GM23338 (cell line): ENCODE data around the gene KCNN3. TPM values are rescaled to one million over a fixed set of nuclear protein-coding genes. Genes with fewer than 3 reads are reported as not detected.
A peak's percentile ranks its signal among the peaks of the same experiment; 100 is the strongest.

Experiments used
- ATAC-seq: fragments of 200-7000 bp; cut with Tn5 transposase; 3 replicates; pipeline ENCODE4 v1.9.1; 2020
- DNase-seq: peaks from one replicate; pipeline ENCODE4 v3.0.0-alpha.2; 2015; ENCODE audit warnings: low spot score
- H2AFZ ChIP-seq: fragments of 200-600 bp; sonication (generic); 2 replicates; pipeline ENCODE4 v1.8.0; 2016; ENCODE audit warnings: antibody characterized with exemption, mild to moderate bottlenecking, moderate library complexity
- H3F3A ChIP-seq: fragments of 200-600 bp; sonication (generic); replicated peaks from 2 replicates; pipeline ENCODE4 v1.8.0; 2017; ENCODE audit warnings: antibody characterized with exemption, mixed run types, low read depth
- H3K27ac ChIP-seq: fragments of 200-600 bp; sonication (generic); 2 replicates; pipeline ENCODE4 v1.6.1; 2016; ENCODE audit warnings: low read depth
- H3K27me3 ChIP-seq: fragments of 200-600 bp; sonication (generic); 2 replicates; pipeline ENCODE4 v1.8.0; 2016; ENCODE audit warnings: mild to moderate bottlenecking, mixed run types, moderate library complexity; ENCODE audit not compliant: insufficient read depth
- H3K36me3 ChIP-seq: fragments of 200-600 bp; sonication (generic); 2 replicates; pipeline ENCODE4 v1.8.0; 2016; ENCODE audit warnings: mild to moderate bottlenecking; ENCODE audit not compliant: insufficient read depth
- H3K4me1 ChIP-seq: fragments of 200-600 bp; sonication (generic); 2 replicates; pipeline ENCODE4 v1.8.0; 2016; ENCODE audit warnings: mild to moderate bottlenecking, moderate library complexity; ENCODE audit not compliant: insufficient read depth
- H3K4me2 ChIP-seq: fragments of 200-600 bp; sonication (generic); 2 replicates; pipeline ENCODE4 v1.7.1; 2017; ENCODE audit warnings: mixed run types
- H3K4me3 ChIP-seq: fragments of 200-600 bp; sonication (generic); 2 replicates; pipeline ENCODE4 v1.6.1; 2016; ENCODE audit warnings: mixed run types
- H3K79me2 ChIP-seq: fragments of 200-600 bp; sonication (generic); replicated peaks from 2 replicates; pipeline ENCODE4 v1.8.0; 2017; ENCODE audit warnings: mild to moderate bottlenecking; ENCODE audit not compliant: insufficient read depth
- H3K9me2 ChIP-seq: fragments of 200-600 bp; sonication (generic); 2 replicates; pipeline ENCODE4 v1.8.0; 2017; ENCODE audit not compliant: insufficient read depth
- H4K20me1 ChIP-seq: fragments of 200-600 bp; sonication (generic); replicated peaks from 2 replicates; pipeline ENCODE4 v1.8.0; 2017; ENCODE audit warnings: mild to moderate bottlenecking; ENCODE audit not compliant: insufficient read depth
- H3K27ac Mint-ChIP-seq: 2 replicates; pipeline ENCODE4 v1.8.0; 2020; ENCODE audit warnings: inconsistent platforms, mild to moderate bottlenecking, moderate library complexity, mixed read lengths
- H3K27me3 Mint-ChIP-seq: 3 replicates; pipeline ENCODE4 v1.8.0; 2022; ENCODE audit warnings: low read depth, mild to moderate bottlenecking, moderate library complexity, mixed read lengths, inconsistent platforms; ENCODE audit not compliant: insufficient read depth, poor library complexity
- H3K36me3 Mint-ChIP-seq: 3 replicates; pipeline ENCODE4 v1.8.0; 2021; ENCODE audit warnings: low read depth, mild to moderate bottlenecking, inconsistent platforms, moderate library complexity, mixed read lengths
- H3K4me1 Mint-ChIP-seq: 3 replicates; pipeline ENCODE4 v1.8.0; 2020; ENCODE audit warnings: mild to moderate bottlenecking, inconsistent platforms, mixed read lengths
- H3K4me3 Mint-ChIP-seq: 3 replicates; pipeline ENCODE4 v1.8.0; 2021; ENCODE audit warnings: moderate library complexity, mild to moderate bottlenecking, inconsistent platforms, mixed read lengths
- H3K9me3 Mint-ChIP-seq: 3 replicates; pipeline ENCODE4 v1.8.0; 2020; ENCODE audit warnings: moderate library complexity, mild to moderate bottlenecking, inconsistent platforms, mixed read lengths
- CREB1 ChIP-seq: fragments of 250-450 bp; sonication (Bioruptor Pico); IDR thresholded peaks from 2 replicates; pipeline ENCODE4 v1.5.0; 2020; ENCODE audit warnings: low read depth, mild to moderate bottlenecking, moderate library complexity
- polyA plus RNA-seq: library from polyadenylated mRNA; unstranded; fragments of >200 nt; fragmentation: Nextera tagmentation; extraction: Ambion mirVana; gene quantifications from 2 replicates; pipeline ENCODE4 v1.2.1, GENCODE V29; 2016
- total RNA-seq: library from RNA; depleted of rRNA; stranded (reverse); fragments of >200 nt; shearing (Covaris generic); gene quantifications from 2 replicates; pipeline ENCODE4 v1.2.3, GENCODE V29; 2014
- TF ChIP-seq, protein P1 (sequence below): fragments of 250-450 bp; sonication (Bioruptor Pico); IDR thresholded peaks from 2 replicates; pipeline ENCODE4 v1.5.0; 2020; ENCODE audit warnings: mild to moderate bottlenecking, moderate library complexity
- TF ChIP-seq, protein P2 (sequence below): IDR thresholded peaks from one replicate; pipeline ENCODE4 v1.6.1; 2018; ENCODE audit warnings: antibody characterized with exemption; ENCODE audit not compliant: unreplicated experiment

KCNN3 gene
- total and polyA plus RNA-seq, 2 experiments from 2014 or later = 1.9 to 3.0 TPM

DNA sequence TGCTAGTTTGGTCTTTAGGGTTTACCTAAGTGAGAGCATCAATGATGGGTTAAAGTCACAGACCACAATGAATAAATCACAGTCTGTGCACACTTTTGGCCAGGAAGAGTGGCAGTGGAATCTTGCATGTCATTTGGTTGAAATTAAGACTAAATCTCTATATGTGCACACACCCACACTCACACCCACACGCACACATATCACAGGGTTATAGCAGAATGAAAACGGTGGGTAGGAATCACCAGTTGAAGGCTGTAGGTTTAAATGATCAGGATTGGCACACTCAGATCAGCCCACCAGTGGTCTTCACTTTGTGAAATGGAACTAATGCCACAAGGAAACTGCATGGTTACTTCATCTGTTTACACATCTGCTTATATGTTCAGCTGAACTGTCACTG, 164.5 kb downstream of the KCNN3 start (continued):
- TF ChIP-seq, protein P1, sequence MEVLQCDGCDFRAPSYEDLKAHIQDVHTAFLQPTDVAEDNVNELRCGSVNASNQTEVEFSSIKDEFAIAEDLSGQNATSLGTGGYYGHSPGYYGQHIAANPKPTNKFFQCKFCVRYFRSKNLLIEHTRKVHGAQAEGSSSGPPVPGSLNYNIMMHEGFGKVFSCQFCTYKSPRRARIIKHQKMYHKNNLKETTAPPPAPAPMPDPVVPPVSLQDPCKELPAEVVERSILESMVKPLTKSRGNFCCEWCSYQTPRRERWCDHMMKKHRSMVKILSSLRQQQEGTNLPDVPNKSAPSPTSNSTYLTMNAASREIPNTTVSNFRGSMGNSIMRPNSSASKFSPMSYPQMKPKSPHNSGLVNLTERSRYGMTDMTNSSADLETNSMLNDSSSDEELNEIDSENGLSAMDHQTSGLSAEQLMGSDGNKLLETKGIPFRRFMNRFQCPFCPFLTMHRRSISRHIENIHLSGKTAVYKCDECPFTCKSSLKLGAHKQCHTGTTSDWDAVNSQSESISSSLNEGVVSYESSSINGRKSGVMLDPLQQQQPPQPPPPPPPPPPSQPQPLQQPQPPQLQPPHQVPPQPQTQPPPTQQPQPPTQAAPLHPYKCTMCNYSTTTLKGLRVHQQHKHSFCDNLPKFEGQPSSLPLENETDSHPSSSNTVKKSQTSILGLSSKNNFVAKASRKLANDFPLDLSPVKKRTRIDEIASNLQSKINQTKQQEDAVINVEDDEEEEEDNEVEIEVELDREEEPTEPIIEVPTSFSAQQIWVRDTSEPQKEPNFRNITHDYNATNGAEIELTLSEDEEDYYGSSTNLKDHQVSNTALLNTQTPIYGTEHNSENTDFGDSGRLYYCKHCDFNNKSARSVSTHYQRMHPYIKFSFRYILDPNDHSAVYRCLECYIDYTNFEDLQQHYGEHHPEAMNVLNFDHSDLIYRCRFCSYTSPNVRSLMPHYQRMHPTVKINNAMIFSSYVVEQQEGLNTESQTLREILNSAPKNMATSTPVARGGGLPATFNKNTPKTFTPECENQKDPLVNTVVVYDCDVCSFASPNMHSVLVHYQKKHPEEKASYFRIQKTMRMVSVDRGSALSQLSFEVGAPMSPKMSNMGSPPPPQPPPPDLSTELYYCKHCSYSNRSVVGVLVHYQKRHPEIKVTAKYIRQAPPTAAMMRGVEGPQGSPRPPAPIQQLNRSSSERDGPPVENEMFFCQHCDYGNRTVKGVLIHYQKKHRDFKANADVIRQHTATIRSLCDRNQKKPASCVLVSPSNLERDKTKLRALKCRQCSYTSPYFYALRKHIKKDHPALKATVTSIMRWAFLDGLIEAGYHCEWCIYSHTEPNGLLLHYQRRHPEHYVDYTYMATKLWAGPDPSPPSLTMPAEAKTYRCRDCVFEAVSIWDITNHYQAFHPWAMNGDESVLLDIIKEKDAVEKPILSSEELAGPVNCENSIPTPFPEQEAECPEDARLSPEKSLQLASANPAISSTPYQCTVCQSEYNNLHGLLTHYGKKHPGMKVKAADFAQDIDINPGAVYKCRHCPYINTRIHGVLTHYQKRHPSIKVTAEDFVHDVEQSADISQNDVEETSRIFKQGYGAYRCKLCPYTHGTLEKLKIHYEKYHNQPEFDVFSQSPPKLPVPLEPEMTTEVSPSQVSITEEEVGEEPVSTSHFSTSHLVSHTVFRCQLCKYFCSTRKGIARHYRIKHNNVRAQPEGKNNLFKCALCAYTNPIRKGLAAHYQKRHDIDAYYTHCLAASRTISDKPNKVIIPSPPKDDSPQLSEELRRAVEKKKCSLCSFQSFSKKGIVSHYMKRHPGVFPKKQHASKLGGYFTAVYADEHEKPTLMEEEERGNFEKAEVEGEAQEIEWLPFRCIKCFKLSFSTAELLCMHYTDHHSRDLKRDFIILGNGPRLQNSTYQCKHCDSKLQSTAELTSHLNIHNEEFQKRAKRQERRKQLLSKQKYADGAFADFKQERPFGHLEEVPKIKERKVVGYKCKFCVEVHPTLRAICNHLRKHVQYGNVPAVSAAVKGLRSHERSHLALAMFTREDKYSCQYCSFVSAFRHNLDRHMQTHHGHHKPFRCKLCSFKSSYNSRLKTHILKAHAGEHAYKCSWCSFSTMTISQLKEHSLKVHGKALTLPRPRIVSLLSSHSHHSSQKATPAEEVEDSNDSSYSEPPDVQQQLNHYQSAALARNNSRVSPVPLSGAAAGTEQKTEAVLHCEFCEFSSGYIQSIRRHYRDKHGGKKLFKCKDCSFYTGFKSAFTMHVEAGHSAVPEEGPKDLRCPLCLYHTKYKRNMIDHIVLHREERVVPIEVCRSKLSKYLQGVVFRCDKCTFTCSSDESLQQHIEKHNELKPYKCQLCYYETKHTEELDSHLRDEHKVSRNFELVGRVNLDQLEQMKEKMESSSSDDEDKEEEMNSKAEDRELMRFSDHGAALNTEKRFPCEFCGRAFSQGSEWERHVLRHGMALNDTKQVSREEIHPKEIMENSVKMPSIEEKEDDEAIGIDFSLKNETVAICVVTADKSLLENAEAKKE (CRISPR knock-in tag) = no peak

DNA sequence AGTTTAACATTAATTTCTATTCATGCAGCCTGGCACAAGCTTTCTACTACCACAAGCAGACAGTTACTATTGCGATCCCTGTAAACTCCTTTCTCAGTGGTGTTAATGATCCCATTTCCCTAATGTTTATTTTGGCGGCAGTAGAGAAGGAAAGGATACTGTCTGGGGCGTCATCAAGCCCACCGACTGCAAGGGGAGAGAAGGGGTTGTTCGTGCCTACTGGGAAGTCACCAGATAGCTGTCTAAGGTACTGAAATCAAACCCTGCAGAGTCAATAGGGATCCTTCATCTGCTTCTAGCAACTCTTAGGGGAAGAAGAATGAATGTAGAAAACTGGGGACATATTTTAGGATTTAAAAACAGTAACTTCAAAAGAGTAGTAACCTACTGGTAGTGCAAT, 166.9 kb downstream of the KCNN3 start:
- H3K36me3 ChIP-seq = no peaks in the 10 kb centered on the region
- no peak overlapping the region for H3K4me3 ChIP-seq
- H3K4me1 Mint-ChIP-seq = no peaks in the 10 kb centered on the region
- H2AFZ ChIP-seq = no peak overlapping the region
- no peaks in the 10 kb centered on the region for H3K9me3 Mint-ChIP-seq
- H3K4me2 ChIP-seq = no peak overlapping the region
- no peaks in the 10 kb centered on the region for H3K79me2 ChIP-seq
- H3K27ac ChIP-seq = no peak overlapping the region
- peak; percentile 87 for ATAC-seq
- H3K27me3 Mint-ChIP-seq = no peaks in the 10 kb centered on the region
- no peaks in the 10 kb centered on the region for H4K20me1 ChIP-seq
- H3K27me3 ChIP-seq = no peaks in the 10 kb centered on the region
- H3K9me2 ChIP-seq = no peaks in the 10 kb centered on the region
- H3K4me1 ChIP-seq = no peaks in the 10 kb centered on the region
- peak; percentile 63 for DNase-seq
- TF ChIP-seq, protein P2, sequence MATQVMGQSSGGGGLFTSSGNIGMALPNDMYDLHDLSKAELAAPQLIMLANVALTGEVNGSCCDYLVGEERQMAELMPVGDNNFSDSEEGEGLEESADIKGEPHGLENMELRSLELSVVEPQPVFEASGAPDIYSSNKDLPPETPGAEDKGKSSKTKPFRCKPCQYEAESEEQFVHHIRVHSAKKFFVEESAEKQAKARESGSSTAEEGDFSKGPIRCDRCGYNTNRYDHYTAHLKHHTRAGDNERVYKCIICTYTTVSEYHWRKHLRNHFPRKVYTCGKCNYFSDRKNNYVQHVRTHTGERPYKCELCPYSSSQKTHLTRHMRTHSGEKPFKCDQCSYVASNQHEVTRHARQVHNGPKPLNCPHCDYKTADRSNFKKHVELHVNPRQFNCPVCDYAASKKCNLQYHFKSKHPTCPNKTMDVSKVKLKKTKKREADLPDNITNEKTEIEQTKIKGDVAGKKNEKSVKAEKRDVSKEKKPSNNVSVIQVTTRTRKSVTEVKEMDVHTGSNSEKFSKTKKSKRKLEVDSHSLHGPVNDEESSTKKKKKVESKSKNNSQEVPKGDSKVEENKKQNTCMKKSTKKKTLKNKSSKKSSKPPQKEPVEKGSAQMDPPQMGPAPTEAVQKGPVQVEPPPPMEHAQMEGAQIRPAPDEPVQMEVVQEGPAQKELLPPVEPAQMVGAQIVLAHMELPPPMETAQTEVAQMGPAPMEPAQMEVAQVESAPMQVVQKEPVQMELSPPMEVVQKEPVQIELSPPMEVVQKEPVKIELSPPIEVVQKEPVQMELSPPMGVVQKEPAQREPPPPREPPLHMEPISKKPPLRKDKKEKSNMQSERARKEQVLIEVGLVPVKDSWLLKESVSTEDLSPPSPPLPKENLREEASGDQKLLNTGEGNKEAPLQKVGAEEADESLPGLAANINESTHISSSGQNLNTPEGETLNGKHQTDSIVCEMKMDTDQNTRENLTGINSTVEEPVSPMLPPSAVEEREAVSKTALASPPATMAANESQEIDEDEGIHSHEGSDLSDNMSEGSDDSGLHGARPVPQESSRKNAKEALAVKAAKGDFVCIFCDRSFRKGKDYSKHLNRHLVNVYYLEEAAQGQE = peak; percentile 71
- TF ChIP-seq CREB1 (CRISPR knock-in tag) = no peak
- no peak overlapping the region for H3K4me3 Mint-ChIP-seq
- H3F3A ChIP-seq = no peaks in the 10 kb centered on the region
- no peaks in the 10 kb centered on the region for H3K36me3 Mint-ChIP-seq
- H3K27ac Mint-ChIP-seq = no peak overlapping the region
